HepG2 (cell line): ENCODE results near the gene PLEKHG5. TPM values are rescaled to one million over a fixed set of nuclear protein-coding genes. Genes with fewer than 3 reads are reported as not detected.

Experiments used
- ASH2L ChIP-seq: fragments of 300-600, 200-600 bp; sonication (generic); IDR thresholded peaks from 2 replicates; pipeline ENCODE4 v1.7.0; 2017; ENCODE audit warnings: low read depth, mild to moderate bottlenecking, moderate library complexity, mixed read lengths, low read length; ENCODE audit not compliant: insufficient read length
- DNMT1 ChIP-seq: sonication (generic); formaldehyde crosslinking; IDR thresholded peaks from 2 replicates; pipeline ENCODE4 v1.5.1; 2020; ENCODE audit warnings: mild to moderate bottlenecking, missing genetic modification reagents
- JUNB ChIP-seq: sonication (generic); formaldehyde crosslinking; IDR thresholded peaks from 2 replicates; pipeline ENCODE4 v1.8.0; 2022; ENCODE audit warnings: missing genetic modification reagents, mild to moderate bottlenecking, borderline replicate concordance
- KDM6A ChIP-seq: IDR thresholded peaks from 2 replicates; pipeline ENCODE4 v1.6.1; 2016; ENCODE audit warnings: low read depth
- NBN ChIP-seq: fragments of 450-650 bp; conservative IDR thresholded peaks from 2 replicates; pipeline ENCODE4 v1.6.1; 2017
- PHF8 ChIP-seq: sonication (generic); formaldehyde crosslinking; IDR thresholded peaks from 2 replicates; pipeline ENCODE4 v1.5.0; 2020; ENCODE audit warnings: missing genetic modification reagents
- POGZ ChIP-seq: sonication (generic); formaldehyde crosslinking; IDR thresholded peaks from 2 replicates; pipeline ENCODE4 v1.4.0; 2020; ENCODE audit warnings: mild to moderate bottlenecking, missing genetic modification reagents
- PTBP1 ChIP-seq: fragments of 200-400 bp; formaldehyde crosslinking; IDR thresholded peaks from 2 replicates; pipeline ENCODE4 v1.6.1; 2018; ENCODE audit warnings: low read length, low read depth; ENCODE audit not compliant: poor library complexity, severe bottlenecking
- SRY ChIP-seq: sonication (generic); formaldehyde crosslinking; IDR thresholded peaks from 2 replicates; pipeline ENCODE4 v1.8.0; 2022; ENCODE audit warnings: mild to moderate bottlenecking, missing genetic modification reagents
- TGIF2 ChIP-seq: IDR thresholded peaks from 2 replicates; pipeline ENCODE4 v1.6.1; 2016; ENCODE audit warnings: control low read depth, missing compliant biosample characterization
- XBP1 ChIP-seq: sonication (generic); formaldehyde crosslinking; IDR thresholded peaks from 2 replicates; pipeline ENCODE4 v1.5.0; 2020; ENCODE audit warnings: missing genetic modification reagents
- ZFY ChIP-seq: sonication (generic); formaldehyde crosslinking; IDR thresholded peaks from 2 replicates; pipeline ENCODE4 v1.4.0; 2020; ENCODE audit warnings: missing genetic modification reagents
- ZKSCAN8 ChIP-seq: IDR thresholded peaks from 2 replicates; pipeline ENCODE4 v1.6.1; 2016; ENCODE audit warnings: borderline replicate concordance, missing genetic modification reagents, missing compliant biosample characterization
- ZSCAN12 ChIP-seq: sonication (generic); formaldehyde crosslinking; IDR thresholded peaks from 2 replicates; pipeline ENCODE4 v1.9.0; 2021; ENCODE audit warnings: mild to moderate bottlenecking, missing genetic modification reagents
- polyA plus RNA-seq, 8 experiments: library from polyadenylated mRNA; depleted of rRNA in 3 of 8; stranded (reverse) in 7 of 8; unstranded in 1 of 8; fragments of >200 nt; fragmentation: Illumina TruSeq in 4 of 8; extraction: Trizol in 4 of 8; gene quantifications; 2 replicates each; pipeline versions ENCODE4 v1.2.1 to v1.2.3, GENCODE V29; 2011 to 2016; ENCODE audit warnings: low read depth in 4 of 8, missing spikeins in 1 of 8, mixed read lengths in 1 of 8; ENCODE audit not compliant: insufficient read depth in 1 of 8
- total RNA-seq, 5 experiments: library from RNA; depleted of rRNA; stranded (reverse); fragments of >200 nt; fragmentation: Illumina TruSeq; extraction: Trizol; gene quantifications; 2 replicates each; pipeline ENCODE4 v1.2.3, GENCODE V29; 2016; ENCODE audit warnings: low read depth in 1 of 5
- TF ChIP-seq, protein P1 (sequence below): sonication (generic); formaldehyde crosslinking; IDR thresholded peaks from 2 replicates; pipeline ENCODE4 v1.4.0; 2020; ENCODE audit warnings: missing genetic modification reagents, mild to moderate bottlenecking, borderline replicate concordance
- TF ChIP-seq, protein P2 (sequence below): sonication (generic); formaldehyde crosslinking; IDR thresholded peaks from 2 replicates; pipeline ENCODE4 v1.8.0; 2022; ENCODE audit warnings: mild to moderate bottlenecking, missing genetic modification reagents
- TF ChIP-seq, protein P3 (sequence below): sonication (generic); formaldehyde crosslinking; IDR thresholded peaks from 2 replicates; pipeline ENCODE4 v1.4.0; 2020; ENCODE audit warnings: low read depth, mild to moderate bottlenecking, missing genetic modification reagents
- TF ChIP-seq, protein P4 (sequence below): sonication (generic); formaldehyde crosslinking; IDR thresholded peaks from 2 replicates; pipeline ENCODE4 v1.4.0; 2020; ENCODE audit warnings: low read depth, missing genetic modification reagents
- TF ChIP-seq, protein P5 (sequence below): IDR thresholded peaks from 2 replicates; pipeline ENCODE4 v1.6.1; 2016

PLEKHG5 gene
- total and polyA plus RNA-seq, 2 of the 13 experiments (the other 11 are each of a cell fraction or from before 2014, with no cell fraction given): 1.9 to 3.5 TPM

DNA sequence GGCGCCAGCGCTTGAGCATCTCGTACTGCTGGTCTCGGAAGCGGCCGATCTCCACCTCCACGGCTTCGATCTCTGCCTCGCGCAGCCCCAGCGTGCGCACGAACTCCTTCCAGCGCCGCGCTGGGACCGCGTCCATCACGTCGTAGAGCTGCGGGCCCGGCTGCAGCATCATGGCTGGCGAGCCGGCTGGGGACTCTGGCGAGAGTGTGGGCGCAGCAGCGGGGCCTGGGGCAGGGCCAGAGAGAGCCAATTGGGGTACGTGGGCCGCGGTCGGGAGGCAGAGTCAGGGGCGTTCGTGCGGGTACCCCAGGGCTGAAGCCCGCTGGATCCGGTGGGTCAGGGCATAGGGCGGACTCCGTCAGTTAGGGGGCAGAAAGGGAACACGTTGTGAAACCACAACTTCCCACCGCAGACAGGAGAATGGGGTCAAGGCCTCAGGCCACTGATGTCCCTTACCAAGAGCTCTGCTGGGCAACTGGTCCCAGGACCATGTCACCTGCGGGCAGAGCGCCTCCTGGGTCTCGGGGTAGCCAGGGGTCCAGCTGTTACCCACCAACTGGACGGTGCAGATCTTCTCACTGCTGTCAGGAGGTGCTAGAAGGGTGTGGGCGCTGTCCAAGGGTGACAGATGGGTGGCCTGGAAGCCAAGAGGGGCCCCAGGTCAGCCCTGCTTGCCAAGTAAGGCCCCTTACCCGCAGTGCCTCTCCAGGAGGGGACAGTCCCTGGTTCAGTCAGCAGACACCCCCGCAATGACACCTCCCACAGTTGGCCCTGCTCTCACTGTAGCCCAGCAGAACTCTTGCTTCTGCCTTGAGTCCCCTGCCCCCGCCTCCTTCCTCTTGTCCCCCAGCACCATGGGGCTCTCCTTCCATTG, 29.7 kb downstream of the PLEKHG5 start (continued):
- TF ChIP-seq ASH2L (no peak), KDM6A (CRISPR knock-in tag) (no peak), TGIF2 (CRISPR knock-in tag) (no peak), ZFY (CRISPR knock-in tag) (no peak), PTBP1 (no peak), ZKSCAN8 (CRISPR knock-in tag) (no peak), POGZ (CRISPR knock-in tag) (no peak), PHF8 (CRISPR knock-in tag) (no peak), DNMT1 (CRISPR knock-in tag) (no peak), ZSCAN12 (CRISPR knock-in tag) (no peak), SRY (CRISPR knock-in tag) (no peak), NBN (no peak), XBP1 (CRISPR knock-in tag) (no peak), JUNB (CRISPR knock-in tag) (no peak)
- TF ChIP-seq, protein P1, sequence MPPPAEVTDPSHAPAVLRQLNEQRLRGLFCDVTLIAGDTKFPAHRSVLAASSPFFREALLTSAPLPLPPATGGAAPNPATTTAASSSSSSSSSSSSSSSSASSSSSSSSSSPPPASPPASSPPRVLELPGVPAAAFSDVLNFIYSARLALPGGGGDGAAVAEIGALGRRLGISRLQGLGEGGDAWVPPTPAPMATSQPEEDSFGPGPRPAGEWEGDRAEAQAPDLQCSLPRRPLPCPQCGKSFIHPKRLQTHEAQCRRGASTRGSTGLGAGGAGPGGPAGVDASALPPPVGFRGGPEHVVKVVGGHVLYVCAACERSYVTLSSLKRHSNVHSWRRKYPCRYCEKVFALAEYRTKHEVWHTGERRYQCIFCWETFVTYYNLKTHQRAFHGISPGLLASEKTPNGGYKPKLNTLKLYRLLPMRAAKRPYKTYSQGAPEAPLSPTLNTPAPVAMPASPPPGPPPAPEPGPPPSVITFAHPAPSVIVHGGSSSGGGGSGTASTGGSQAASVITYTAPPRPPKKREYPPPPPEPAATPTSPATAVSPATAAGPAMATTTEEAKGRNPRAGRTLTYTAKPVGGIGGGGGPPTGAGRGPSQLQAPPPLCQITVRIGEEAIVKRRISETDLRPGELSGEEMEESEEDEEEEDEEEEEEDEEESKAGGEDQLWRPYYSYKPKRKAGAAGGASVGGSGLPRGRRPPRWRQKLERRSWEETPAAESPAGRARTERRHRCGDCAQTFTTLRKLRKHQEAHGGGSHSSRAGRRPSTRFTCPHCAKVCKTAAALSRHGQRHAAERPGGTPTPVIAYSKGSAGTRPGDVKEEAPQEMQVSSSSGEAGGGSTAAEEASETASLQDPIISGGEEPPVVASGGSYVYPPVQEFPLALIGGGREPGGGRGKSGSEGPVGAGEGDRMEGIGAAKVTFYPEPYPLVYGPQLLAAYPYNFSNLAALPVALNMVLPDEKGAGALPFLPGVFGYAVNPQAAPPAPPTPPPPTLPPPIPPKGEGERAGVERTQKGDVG (CRISPR knock-in tag): no peak
- TF ChIP-seq, protein P2, sequence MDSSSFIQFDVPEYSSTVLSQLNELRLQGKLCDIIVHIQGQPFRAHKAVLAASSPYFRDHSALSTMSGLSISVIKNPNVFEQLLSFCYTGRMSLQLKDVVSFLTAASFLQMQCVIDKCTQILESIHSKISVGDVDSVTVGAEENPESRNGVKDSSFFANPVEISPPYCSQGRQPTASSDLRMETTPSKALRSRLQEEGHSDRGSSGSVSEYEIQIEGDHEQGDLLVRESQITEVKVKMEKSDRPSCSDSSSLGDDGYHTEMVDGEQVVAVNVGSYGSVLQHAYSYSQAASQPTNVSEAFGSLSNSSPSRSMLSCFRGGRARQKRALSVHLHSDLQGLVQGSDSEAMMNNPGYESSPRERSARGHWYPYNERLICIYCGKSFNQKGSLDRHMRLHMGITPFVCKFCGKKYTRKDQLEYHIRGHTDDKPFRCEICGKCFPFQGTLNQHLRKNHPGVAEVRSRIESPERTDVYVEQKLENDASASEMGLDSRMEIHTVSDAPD (CRISPR knock-in tag): no peak
- TF ChIP-seq, protein P3, sequence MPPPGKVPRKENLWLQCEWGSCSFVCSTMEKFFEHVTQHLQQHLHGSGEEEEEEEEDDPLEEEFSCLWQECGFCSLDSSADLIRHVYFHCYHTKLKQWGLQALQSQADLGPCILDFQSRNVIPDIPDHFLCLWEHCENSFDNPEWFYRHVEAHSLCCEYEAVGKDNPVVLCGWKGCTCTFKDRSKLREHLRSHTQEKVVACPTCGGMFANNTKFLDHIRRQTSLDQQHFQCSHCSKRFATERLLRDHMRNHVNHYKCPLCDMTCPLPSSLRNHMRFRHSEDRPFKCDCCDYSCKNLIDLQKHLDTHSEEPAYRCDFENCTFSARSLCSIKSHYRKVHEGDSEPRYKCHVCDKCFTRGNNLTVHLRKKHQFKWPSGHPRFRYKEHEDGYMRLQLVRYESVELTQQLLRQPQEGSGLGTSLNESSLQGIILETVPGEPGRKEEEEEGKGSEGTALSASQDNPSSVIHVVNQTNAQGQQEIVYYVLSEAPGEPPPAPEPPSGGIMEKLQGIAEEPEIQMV (CRISPR knock-in tag): no peak
- TF ChIP-seq, protein P4, sequence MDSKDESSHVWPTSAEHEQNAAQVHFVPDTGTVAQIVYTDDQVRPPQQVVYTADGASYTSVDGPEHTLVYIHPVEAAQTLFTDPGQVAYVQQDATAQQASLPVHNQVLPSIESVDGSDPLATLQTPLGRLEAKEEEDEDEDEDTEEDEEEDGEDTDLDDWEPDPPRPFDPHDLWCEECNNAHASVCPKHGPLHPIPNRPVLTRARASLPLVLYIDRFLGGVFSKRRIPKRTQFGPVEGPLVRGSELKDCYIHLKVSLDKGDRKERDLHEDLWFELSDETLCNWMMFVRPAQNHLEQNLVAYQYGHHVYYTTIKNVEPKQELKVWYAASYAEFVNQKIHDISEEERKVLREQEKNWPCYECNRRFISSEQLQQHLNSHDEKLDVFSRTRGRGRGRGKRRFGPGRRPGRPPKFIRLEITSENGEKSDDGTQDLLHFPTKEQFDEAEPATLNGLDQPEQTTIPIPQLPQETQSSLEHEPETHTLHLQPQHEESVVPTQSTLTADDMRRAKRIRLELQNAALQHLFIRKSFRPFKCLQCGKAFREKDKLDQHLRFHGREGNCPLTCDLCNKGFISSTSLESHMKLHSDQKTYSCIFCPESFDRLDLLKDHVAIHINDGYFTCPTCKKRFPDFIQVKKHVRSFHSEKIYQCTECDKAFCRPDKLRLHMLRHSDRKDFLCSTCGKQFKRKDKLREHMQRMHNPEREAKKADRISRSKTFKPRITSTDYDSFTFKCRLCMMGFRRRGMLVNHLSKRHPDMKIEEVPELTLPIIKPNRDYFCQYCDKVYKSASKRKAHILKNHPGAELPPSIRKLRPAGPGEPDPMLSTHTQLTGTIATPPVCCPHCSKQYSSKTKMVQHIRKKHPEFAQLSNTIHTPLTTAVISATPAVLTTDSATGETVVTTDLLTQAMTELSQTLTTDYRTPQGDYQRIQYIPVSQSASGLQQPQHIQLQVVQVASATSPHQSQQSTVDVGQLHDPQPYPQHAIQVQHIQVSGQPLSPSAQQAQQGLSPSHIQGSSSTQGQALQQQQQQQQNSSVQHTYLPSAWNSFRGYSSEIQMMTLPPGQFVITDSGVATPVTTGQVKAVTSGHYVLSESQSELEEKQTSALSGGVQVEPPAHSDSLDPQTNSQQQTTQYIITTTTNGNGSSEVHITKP: no peak
- TF ChIP-seq, protein P5, sequence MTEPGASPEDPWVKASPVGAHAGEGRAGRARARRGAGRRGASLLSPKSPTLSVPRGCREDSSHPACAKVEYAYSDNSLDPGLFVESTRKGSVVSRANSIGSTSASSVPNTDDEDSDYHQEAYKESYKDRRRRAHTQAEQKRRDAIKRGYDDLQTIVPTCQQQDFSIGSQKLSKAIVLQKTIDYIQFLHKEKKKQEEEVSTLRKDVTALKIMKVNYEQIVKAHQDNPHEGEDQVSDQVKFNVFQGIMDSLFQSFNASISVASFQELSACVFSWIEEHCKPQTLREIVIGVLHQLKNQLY (CRISPR knock-in tag): no peak
